Measurements from ENCODE around the gene LHX2. TPM values are rescaled to one million over a fixed set of nuclear protein-coding genes. Genes with fewer than 3 reads are reported as not detected.
A peak's percentile ranks its signal among the peaks of the same experiment; 100 is the strongest.

LHX2 gene
- total and polyA plus RNA-seq, 8 donors: 0.18 TPM; not detected in 7

DNA sequence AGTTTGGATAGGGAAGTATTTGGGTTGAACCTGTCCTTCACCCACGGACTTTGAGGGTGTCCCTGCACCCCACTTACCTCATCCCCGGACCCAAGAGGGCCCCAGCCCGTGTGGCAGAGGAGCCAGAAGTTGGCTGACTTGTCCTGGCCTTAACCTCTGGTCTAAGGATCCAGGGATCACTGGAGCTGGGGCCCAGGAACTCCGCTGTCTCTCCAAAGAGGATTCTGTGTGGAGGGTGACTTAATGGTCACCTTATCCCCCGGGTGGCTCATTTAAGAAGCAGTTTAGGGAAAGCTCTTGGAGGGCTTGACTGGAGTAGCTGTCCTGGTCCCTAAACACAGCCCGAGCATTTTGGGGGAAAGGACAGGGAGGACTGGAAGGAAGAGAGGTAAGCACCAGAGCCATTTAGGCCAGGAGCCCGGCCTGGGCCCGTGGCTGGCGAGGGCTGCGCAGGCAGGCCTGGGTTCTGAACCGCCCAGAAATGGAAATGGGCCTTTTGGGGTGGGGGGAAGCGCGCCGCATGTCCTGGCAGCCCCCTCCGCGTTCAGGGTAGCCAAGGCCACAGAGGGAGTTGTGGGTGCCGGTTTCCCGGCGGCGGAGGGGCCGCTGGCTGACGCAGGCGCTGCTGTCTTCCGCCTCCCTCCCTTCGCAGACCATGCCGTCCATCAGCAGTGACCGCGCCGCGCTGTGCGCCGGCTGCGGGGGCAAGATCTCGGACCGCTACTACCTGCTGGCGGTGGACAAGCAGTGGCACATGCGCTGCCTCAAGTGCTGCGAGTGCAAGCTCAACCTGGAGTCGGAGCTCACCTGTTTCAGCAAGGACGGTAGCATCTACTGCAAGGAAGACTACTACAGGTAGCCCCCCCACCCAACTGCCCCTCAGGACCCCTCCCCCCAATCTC lies 2.0 kb downstream of the LHX2 start:
- Histone ChIP-seq H3K36me3 (no peaks in the 10 kb centered on the region), H3K9me3 (peaks cover 0 to 6% (median 0%) of the 10 kb centered on the region in 4 donors), H3K4me3 (no peak overlapping the region), H3K27me3 (peaks cover 90 to 100% (median 100%) of the 10 kb centered on the region in 3 donors), H3K4me1 (peaks cover 45 to 85% (median 74%) of the 10 kb centered on the region in 4 donors), H3K27ac (no peak overlapping the region)
- DNase-seq: no peak
- intact Hi-C loops (cut with DNase I; ENCODE audit: low total_unique reads): no loop called here
- no peak for TF ChIP-seq POLR2A (IDR thresholded peaks at IDR 0.05)
- no peak for TF ChIP-seq POLR2AphosphoS5 (IDR thresholded peaks at IDR 0.05)
- no peak for TF ChIP-seq EP300 (IDR thresholded peaks at IDR 0.05)
- TF ChIP-seq, protein P1, sequence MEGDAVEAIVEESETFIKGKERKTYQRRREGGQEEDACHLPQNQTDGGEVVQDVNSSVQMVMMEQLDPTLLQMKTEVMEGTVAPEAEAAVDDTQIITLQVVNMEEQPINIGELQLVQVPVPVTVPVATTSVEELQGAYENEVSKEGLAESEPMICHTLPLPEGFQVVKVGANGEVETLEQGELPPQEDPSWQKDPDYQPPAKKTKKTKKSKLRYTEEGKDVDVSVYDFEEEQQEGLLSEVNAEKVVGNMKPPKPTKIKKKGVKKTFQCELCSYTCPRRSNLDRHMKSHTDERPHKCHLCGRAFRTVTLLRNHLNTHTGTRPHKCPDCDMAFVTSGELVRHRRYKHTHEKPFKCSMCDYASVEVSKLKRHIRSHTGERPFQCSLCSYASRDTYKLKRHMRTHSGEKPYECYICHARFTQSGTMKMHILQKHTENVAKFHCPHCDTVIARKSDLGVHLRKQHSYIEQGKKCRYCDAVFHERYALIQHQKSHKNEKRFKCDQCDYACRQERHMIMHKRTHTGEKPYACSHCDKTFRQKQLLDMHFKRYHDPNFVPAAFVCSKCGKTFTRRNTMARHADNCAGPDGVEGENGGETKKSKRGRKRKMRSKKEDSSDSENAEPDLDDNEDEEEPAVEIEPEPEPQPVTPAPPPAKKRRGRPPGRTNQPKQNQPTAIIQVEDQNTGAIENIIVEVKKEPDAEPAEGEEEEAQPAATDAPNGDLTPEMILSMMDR (IDR thresholded peaks at IDR 0.05): no peak
- 6 to 11% (median 7%) methylated on average over 17 to 40 of the region's 40 CpGs for WGBS, 5 donors

DNA sequence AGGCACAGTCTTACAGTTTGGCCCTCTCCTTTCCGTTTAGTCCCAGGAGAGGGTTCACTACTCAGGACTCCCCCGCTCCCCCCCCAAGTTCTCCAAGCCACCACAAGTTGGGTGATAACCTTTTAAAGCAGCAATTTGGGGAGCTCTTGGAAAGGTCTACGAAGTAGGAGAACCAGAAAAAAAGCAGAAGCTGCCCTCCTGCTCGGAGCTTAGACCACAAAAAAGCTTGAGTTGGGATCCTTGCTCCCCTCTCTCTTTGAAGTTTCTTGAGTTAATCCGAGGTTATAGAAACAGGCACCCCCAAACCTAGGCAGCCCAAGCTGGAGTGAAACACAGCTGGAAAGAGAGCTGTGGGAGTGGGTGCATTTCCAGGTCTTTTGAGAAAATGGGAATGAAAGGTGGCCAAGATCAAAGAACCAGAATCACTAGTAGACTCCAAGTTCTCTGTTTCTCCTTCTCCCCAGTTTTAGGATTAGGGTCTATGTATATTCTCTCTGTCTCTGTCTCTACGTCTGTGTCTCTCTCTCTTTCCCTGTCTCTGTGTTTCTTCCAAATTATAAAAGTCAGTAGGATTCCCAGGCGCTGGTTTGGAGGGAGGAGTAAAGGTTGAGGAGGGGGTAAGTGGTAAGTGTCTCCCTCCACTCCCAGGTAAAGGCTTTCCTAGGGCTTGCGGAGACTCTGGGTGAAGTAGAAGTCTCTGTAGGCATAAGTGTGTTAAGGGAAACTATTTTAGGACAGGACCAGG lies 2.8 kb downstream of the LHX2 start:
- intact Hi-C loops (cut with DNase I; ENCODE audit: low total_unique reads): no loop called here
- peaks cover 0 to 6% (median 0%) of the 10 kb centered on the region in 4 donors for H3K9me3 ChIP-seq
- WGBS, 5 donors: 10 to 18% (median 12%) methylated on average over 7 to 8 of the region's 8 CpGs
- peaks cover 42 to 80% (median 69%) of the 10 kb centered on the region in 4 donors for H3K4me1 ChIP-seq
- H3K36me3 ChIP-seq: no peaks in the 10 kb centered on the region
- H3K27ac ChIP-seq: no peak overlapping the region
- no peak overlapping the region for H3K4me3 ChIP-seq
- peaks cover 81 to 100% (median 100%) of the 10 kb centered on the region in 3 donors for H3K27me3 ChIP-seq
- TF ChIP-seq POLR2AphosphoS5 (IDR thresholded peaks at IDR 0.05) (no peak), POLR2A (IDR thresholded peaks at IDR 0.05) (no peak), EP300 (IDR thresholded peaks at IDR 0.05) (no peak)
- TF ChIP-seq, protein P1 (IDR thresholded peaks at IDR 0.05): no peak
- no peak for DNase-seq

DNA sequence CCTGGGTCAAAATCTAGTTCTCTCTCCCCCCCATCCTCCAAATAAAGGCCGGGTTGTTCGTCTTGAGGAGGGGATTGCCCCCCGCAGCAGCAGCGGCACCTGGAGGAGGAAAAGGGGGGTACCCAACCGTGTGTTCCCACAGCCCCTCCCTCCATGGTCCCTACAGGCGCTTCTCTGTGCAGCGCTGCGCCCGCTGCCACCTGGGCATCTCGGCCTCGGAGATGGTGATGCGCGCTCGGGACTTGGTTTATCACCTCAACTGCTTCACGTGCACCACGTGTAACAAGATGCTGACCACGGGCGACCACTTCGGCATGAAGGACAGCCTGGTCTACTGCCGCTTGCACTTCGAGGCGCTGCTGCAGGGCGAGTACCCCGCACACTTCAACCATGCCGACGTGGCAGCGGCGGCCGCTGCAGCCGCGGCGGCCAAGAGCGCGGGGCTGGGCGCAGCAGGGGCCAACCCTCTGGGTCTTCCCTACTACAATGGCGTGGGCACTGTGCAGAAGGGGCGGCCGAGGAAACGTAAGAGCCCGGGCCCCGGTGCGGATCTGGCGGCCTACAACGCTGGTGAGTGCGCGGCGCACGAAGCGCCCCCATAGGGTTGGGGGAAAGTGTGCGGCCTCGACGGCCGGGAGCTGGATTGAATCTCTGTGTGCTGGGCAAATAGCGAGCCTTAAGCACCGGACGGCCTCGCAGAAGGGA lies 3.5 kb downstream of the LHX2 start:
- Histone ChIP-seq H3K9me3 (peaks cover 0 to 6% (median 0%) of the 10 kb centered on the region in 4 donors), H3K4me3 (no peak overlapping the region), H3K27me3 (peaks cover 81 to 100% (median 100%) of the 10 kb centered on the region in 3 donors), H3K36me3 (no peaks in the 10 kb centered on the region), H3K27ac (no peak overlapping the region), H3K4me1 (peaks cover 42 to 78% (median 66%) of the 10 kb centered on the region in 4 donors)
- TF ChIP-seq POLR2AphosphoS5 (IDR thresholded peaks at IDR 0.05) (no peak), EP300 (IDR thresholded peaks at IDR 0.05) (no peak), POLR2A (IDR thresholded peaks at IDR 0.05) (no peak)
- TF ChIP-seq, protein P1 (IDR thresholded peaks at IDR 0.05): no peak
- DNase-seq: no peak
- intact Hi-C loops (cut with DNase I; ENCODE audit: low total_unique reads): no loop called here
- WGBS, 5 donors: 8 to 16% (median 9%) methylated on average over 16 to 57 of the region's 57 CpGs

DNA sequence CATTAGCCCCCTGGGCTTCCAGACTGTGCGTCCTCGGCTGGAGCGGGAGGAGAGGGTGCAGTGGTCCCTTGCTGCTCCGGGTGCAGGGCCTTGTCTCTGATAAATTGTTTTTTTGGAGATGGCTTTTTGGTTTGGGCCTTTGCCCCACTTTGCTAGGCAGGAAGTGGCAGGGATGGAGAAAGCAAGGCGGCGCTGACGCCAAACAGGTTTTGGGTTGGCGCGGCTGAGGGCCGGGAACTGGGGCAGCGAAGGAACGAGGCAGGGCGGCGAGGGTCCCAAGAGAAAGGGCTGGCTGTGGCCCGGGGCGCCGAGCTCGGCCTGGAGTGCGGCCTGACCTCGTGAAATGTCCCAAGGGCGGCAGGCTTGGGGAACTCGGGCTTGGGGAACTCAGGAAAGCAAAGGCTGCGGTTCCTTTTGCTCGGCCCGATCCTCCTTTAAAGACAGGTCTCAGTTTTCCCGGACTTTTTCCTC lies 4.1 kb downstream of the LHX2 start:
- Histone ChIP-seq H3K27me3 (peaks cover 81 to 100% (median 100%) of the 10 kb centered on the region in 3 donors), H3K27ac (no peak overlapping the region), H3K36me3 (no peaks in the 10 kb centered on the region), H3K4me3 (peak overlapping the region in 1 of 4 donors; percentile 9), H3K9me3 (peaks cover 0 to 6% (median 0%) of the 10 kb centered on the region in 4 donors), H3K4me1 (peaks cover 42 to 82% (median 64%) of the 10 kb centered on the region in 4 donors)
- TF ChIP-seq, protein P1 (IDR thresholded peaks at IDR 0.05): no peak
- TF ChIP-seq POLR2AphosphoS5 (IDR thresholded peaks at IDR 0.05): no peak
- no peak for TF ChIP-seq POLR2A (IDR thresholded peaks at IDR 0.05)
- intact Hi-C loops (cut with DNase I; ENCODE audit: low total_unique reads): no loop called here
- no peak for DNase-seq
- whole genome bisulfite sequencing, 5 donors: 7 to 16% (median 8%) methylated on average over 22 to 26 of the region's 26 CpGs
